ENCODE measurements around the gene SNTG2. TPM values are rescaled to one million over a fixed set of nuclear protein-coding genes. Genes with fewer than 3 reads are reported as not detected.

Gene SNTG2
- total and polyA plus RNA-seq, 2 donors (not counting 1 experiment from before 2014, with no cell fraction given), result 0.06 TPM; not detected in 1

- Histone ChIP-seq H2AFZ (ENCODE audit: low read length) (no peak overlapping the region), H4K20me1 (ENCODE audit: control insufficient read depth, extremely low read depth, insufficient read depth, low read length) (no peaks in the 10 kb centered on the region), H3K4me2 (ENCODE audit: extremely low read depth, insufficient read depth, low read length) (no peak overlapping the region), H3K4me3 (replicated peaks in 1 of 4; ENCODE audit: control extremely low read depth in 1 of 4, insufficient read depth in 1 of 4, low read depth in 3 of 4, low read length in 4 of 4) (no peak overlapping the region), H3K9ac (ENCODE audit: insufficient read depth, low read length) (no peak overlapping the region), H3K79me2 (ENCODE audit: control insufficient read depth, insufficient read depth, low read length) (no peaks in the 10 kb centered on the region), H3K9me3 (ENCODE audit: control insufficient read depth, insufficient read depth, low read depth, low read length) (no peaks in the 10 kb centered on the region), H3K27me3 (ENCODE audit: control insufficient read depth, insufficient read depth, low read length) (no peaks in the 10 kb centered on the region), H3K27ac (ENCODE audit: insufficient read depth, low read length) (no peak overlapping the region), H3K36me3 (ENCODE audit: control insufficient read depth, insufficient read depth, low read length) (no peaks in the 10 kb centered on the region), H3K4me1 (ENCODE audit: control insufficient read depth, extremely low read depth, insufficient read depth, low read length) (no peaks in the 10 kb centered on the region)
- DNase-seq (ENCODE audit: low read depth in 2 of 2), result no peak
- TF ChIP-seq, protein P1, sequence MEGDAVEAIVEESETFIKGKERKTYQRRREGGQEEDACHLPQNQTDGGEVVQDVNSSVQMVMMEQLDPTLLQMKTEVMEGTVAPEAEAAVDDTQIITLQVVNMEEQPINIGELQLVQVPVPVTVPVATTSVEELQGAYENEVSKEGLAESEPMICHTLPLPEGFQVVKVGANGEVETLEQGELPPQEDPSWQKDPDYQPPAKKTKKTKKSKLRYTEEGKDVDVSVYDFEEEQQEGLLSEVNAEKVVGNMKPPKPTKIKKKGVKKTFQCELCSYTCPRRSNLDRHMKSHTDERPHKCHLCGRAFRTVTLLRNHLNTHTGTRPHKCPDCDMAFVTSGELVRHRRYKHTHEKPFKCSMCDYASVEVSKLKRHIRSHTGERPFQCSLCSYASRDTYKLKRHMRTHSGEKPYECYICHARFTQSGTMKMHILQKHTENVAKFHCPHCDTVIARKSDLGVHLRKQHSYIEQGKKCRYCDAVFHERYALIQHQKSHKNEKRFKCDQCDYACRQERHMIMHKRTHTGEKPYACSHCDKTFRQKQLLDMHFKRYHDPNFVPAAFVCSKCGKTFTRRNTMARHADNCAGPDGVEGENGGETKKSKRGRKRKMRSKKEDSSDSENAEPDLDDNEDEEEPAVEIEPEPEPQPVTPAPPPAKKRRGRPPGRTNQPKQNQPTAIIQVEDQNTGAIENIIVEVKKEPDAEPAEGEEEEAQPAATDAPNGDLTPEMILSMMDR (conservative IDR thresholded peaks at IDR 0.05 in 1 of 2, IDR thresholded peaks at IDR 0.05 in 1 of 2; ENCODE audit: low read depth in 1 of 2, low read length in 2 of 2), result no peak
- no peak for TF ChIP-seq EZH2 (IDR thresholded peaks at IDR 0.05; ENCODE audit: low read length, missing control alignments)
Observed at GRCh38 chr2:941871-942270, 8.8 kb upstream of the SNTG2 start.

GRCh38 chr2:942775-943460 lies 7.7 kb upstream of the SNTG2 start:
- Histone ChIP-seq H3K27ac (ENCODE audit: insufficient read depth, low read length) (no peak overlapping the region), H3K79me2 (ENCODE audit: control insufficient read depth, insufficient read depth, low read length) (no peaks in the 10 kb centered on the region), H3K4me1 (ENCODE audit: control insufficient read depth, extremely low read depth, insufficient read depth, low read length) (no peaks in the 10 kb centered on the region), H3K9ac (ENCODE audit: insufficient read depth, low read length) (no peak overlapping the region), H2AFZ (ENCODE audit: low read length) (no peak overlapping the region), H3K4me3 (replicated peaks in 1 of 4; ENCODE audit: control extremely low read depth in 1 of 4, insufficient read depth in 1 of 4, low read depth in 3 of 4, low read length in 4 of 4) (no peak overlapping the region), H3K27me3 (ENCODE audit: control insufficient read depth, insufficient read depth, low read length) (no peaks in the 10 kb centered on the region), H3K36me3 (ENCODE audit: control insufficient read depth, insufficient read depth, low read length) (no peaks in the 10 kb centered on the region), H4K20me1 (ENCODE audit: control insufficient read depth, extremely low read depth, insufficient read depth, low read length) (no peaks in the 10 kb centered on the region), H3K9me3 (ENCODE audit: control insufficient read depth, insufficient read depth, low read depth, low read length) (no peaks in the 10 kb centered on the region), H3K4me2 (ENCODE audit: extremely low read depth, insufficient read depth, low read length) (no peak overlapping the region)
- no peak for DNase-seq (ENCODE audit: low read depth in 2 of 2)
- no peak for TF ChIP-seq EZH2 (IDR thresholded peaks at IDR 0.05; ENCODE audit: low read length, missing control alignments)
- TF ChIP-seq, protein P1 (conservative IDR thresholded peaks at IDR 0.05 in 1 of 2, IDR thresholded peaks at IDR 0.05 in 1 of 2; ENCODE audit: low read depth in 1 of 2, low read length in 2 of 2), result no peak

DNA sequence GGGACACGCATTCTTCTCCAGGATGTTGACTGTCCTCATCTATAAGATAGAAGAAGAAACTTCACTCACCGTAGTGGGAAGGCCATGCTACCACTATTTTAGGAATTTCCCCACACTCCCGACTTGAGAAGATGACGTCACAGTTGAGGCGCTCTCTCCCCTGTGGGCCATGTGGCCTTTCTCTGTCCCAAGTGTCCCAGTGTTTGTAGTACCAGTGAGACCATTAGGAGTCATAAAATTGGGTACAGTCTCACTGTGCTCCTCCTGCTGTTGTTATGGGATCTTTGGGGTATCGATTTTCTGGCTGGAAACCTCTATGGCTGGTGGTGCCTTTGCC lies 7.2 kb upstream of the SNTG2 start:
- no peak overlapping the region for H2AFZ ChIP-seq (ENCODE audit: low read length)
- no peak for TF ChIP-seq EZH2 (IDR thresholded peaks at IDR 0.05; ENCODE audit: low read length, missing control alignments)

More for the DNA sequence above, 7.2 kb upstream of the SNTG2 start:
- no peaks in the 10 kb centered on the region for H3K4me1 ChIP-seq (ENCODE audit: control insufficient read depth, extremely low read depth, insufficient read depth, low read length)
- H3K9me3 ChIP-seq (ENCODE audit: control insufficient read depth, insufficient read depth, low read depth, low read length), result no peaks in the 10 kb centered on the region
- no peak overlapping the region for H3K9ac ChIP-seq (ENCODE audit: insufficient read depth, low read length)
- no peaks in the 10 kb centered on the region for H3K36me3 ChIP-seq (ENCODE audit: control insufficient read depth, insufficient read depth, low read length)
- H3K27me3 ChIP-seq (ENCODE audit: control insufficient read depth, insufficient read depth, low read length), result no peaks in the 10 kb centered on the region
- H3K79me2 ChIP-seq (ENCODE audit: control insufficient read depth, insufficient read depth, low read length), result no peaks in the 10 kb centered on the region
- H3K4me3 ChIP-seq (replicated peaks in 1 of 4; ENCODE audit: control extremely low read depth in 1 of 4, insufficient read depth in 1 of 4, low read depth in 3 of 4, low read length in 4 of 4), result no peak overlapping the region
- H3K27ac ChIP-seq (ENCODE audit: insufficient read depth, low read length), result no peak overlapping the region
- no peak for DNase-seq (ENCODE audit: low read depth in 2 of 2)
- no peaks in the 10 kb centered on the region for H4K20me1 ChIP-seq (ENCODE audit: control insufficient read depth, extremely low read depth, insufficient read depth, low read length)
- no peak overlapping the region for H3K4me2 ChIP-seq (ENCODE audit: extremely low read depth, insufficient read depth, low read length)
